ENCODE measurements around the gene RTN4RL1. TPM values are rescaled to one million over a fixed set of nuclear protein-coding genes. Genes with fewer than 3 reads are reported as not detected.

Gene RTN4RL1
- total RNA-seq, 1 experiment from 2014 or later: 0.22 TPM

DNA sequence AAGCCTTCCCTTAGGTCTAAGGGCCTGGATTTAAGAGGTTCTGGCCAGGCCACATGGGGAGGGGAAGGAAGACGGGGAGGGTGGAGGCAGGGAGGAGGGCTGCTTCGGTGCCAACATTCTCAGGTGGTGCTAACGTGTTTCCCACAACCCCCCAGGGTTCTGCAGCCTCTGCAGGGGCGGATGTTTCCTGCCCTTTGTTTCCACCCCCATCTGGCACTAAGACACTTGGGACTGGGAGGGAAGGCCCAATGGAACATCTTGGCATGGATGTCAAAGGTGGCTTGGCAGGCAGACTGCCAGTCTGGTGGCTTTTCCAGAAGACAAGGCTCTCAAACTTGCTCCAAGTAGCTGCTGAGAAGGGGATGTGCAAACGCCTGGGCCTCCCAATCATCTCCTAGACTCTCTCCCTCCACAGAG lies 42.5 kb upstream of the RTN4RL1 start:
- no peak overlapping the region for H3K4me2 ChIP-seq (ENCODE audit: insufficient read depth, insufficient read length, low read length)
- peaks cover 42 to 47% of the 10 kb centered on the region in 2 experiments for H3K4me1 Mint-ChIP-seq
- no peaks in the 10 kb centered on the region for H3K27me3 Mint-ChIP-seq (ENCODE audit: low read depth)
- no peaks in the 10 kb centered on the region for H3K27me3 ChIP-seq (ENCODE audit: insufficient read depth, low read length)
- H4K8ac ChIP-seq (replicated peaks; ENCODE audit: insufficient read length, low read depth, low read length): no peak overlapping the region
- H3K4me3 Mint-ChIP-seq: no peak overlapping the region
- TF ChIP-seq, protein P1, sequence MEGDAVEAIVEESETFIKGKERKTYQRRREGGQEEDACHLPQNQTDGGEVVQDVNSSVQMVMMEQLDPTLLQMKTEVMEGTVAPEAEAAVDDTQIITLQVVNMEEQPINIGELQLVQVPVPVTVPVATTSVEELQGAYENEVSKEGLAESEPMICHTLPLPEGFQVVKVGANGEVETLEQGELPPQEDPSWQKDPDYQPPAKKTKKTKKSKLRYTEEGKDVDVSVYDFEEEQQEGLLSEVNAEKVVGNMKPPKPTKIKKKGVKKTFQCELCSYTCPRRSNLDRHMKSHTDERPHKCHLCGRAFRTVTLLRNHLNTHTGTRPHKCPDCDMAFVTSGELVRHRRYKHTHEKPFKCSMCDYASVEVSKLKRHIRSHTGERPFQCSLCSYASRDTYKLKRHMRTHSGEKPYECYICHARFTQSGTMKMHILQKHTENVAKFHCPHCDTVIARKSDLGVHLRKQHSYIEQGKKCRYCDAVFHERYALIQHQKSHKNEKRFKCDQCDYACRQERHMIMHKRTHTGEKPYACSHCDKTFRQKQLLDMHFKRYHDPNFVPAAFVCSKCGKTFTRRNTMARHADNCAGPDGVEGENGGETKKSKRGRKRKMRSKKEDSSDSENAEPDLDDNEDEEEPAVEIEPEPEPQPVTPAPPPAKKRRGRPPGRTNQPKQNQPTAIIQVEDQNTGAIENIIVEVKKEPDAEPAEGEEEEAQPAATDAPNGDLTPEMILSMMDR (conservative IDR thresholded peaks at IDR 0.05): no peak
- no peak overlapping the region for H2AK5ac ChIP-seq (ENCODE audit: insufficient read length, low read length)
- no peaks in the 10 kb centered on the region for H3K23me2 ChIP-seq (ENCODE audit: insufficient read length, low read depth, low read length, poor library complexity, severe bottlenecking)
- H4K5ac ChIP-seq (ENCODE audit: insufficient read length, low read depth, low read length): no peak overlapping the region
- no peak overlapping the region for H3K27ac ChIP-seq (ENCODE audit: insufficient read length, low read depth, low read length)
- no peak for DNase-seq
- H4K20me1 ChIP-seq (ENCODE audit: control insufficient read depth, insufficient read depth, insufficient read length): peaks cover 2% of the 10 kb centered on the region
- no peak overlapping the region for H3K9ac ChIP-seq (ENCODE audit: extremely low read depth, insufficient read length, low read length)
- no peak overlapping the region for H2BK15ac ChIP-seq (ENCODE audit: low read depth, low read length)
- H2AFZ ChIP-seq (ENCODE audit: low read length): no peak overlapping the region
- H4K91ac ChIP-seq (ENCODE audit: insufficient read length, low read depth, low read length): no peak overlapping the region
- whole genome bisulfite sequencing (ENCODE audit: extremely low coverage, insufficient read length, low lambda C conversion rate): no CpG with 5 or more reads among the region's 5 CpGs
- no peak overlapping the region for H2BK20ac ChIP-seq (ENCODE audit: low read depth, low read length, poor library complexity, severe bottlenecking)
- H3K56ac ChIP-seq (ENCODE audit: insufficient read length, low read depth, low read length): no peak overlapping the region
- H2BK120ac ChIP-seq (ENCODE audit: low read depth, low read length, poor library complexity, severe bottlenecking): no peak overlapping the region
- no peak overlapping the region for H3K27ac Mint-ChIP-seq
- no peaks in the 10 kb centered on the region for H3K79me1 ChIP-seq (ENCODE audit: insufficient read depth, low read depth, low read length, poor library complexity, severe bottlenecking)
- H3K36me3 Mint-ChIP-seq (ENCODE audit: insufficient read depth in 1 of 3, low read depth in 3 of 3): peaks cover 3 to 48% (median 22%) of the 10 kb centered on the region in 3 experiments
- no peak overlapping the region for H3T11ph ChIP-seq (ENCODE audit: low read length)
- no peaks in the 10 kb centered on the region for H3K9me3 Mint-ChIP-seq
- H3K4ac ChIP-seq (ENCODE audit: low read depth, low read length): no peak overlapping the region
- no peak overlapping the region for H2BK5ac ChIP-seq (ENCODE audit: insufficient read length, low read length)
- no peak overlapping the region for H3K23ac ChIP-seq (ENCODE audit: insufficient read length, low read depth, low read length)
- no peak overlapping the region for H2BK12ac ChIP-seq (ENCODE audit: insufficient read length, low read depth, low read length)
- peaks cover 3% of the 10 kb centered on the region; the same call in 1 of the 2 replicates for H3K4me1 ChIP-seq (ENCODE audit: insufficient read depth, low read length)
- no peak overlapping the region for H3K18ac ChIP-seq (ENCODE audit: insufficient read length, low read depth, low read length)
- no peaks in the 10 kb centered on the region for H3K9me3 ChIP-seq (ENCODE audit: control insufficient read depth, low read depth, low read length)
- H3K79me2 ChIP-seq (ENCODE audit: insufficient read depth, low read length): no peaks in the 10 kb centered on the region
- H3K14ac ChIP-seq (ENCODE audit: insufficient read depth, low read length): no peak overlapping the region; the same call in 1 of the 2 replicates

Measured in H9 (cell line).